LNCAP (cell line): Measurements from ENCODE around the gene EFCAB13.

ENCODE experiments used
- TF ChIP-seq, protein P1 (sequence below): fragments of 450-650 bp; IDR thresholded peaks from 2 replicates; pipeline ENCODE4 v1.5.1; 2017; ENCODE audit warnings: mild to moderate bottlenecking

Gene EFCAB13

DNA sequence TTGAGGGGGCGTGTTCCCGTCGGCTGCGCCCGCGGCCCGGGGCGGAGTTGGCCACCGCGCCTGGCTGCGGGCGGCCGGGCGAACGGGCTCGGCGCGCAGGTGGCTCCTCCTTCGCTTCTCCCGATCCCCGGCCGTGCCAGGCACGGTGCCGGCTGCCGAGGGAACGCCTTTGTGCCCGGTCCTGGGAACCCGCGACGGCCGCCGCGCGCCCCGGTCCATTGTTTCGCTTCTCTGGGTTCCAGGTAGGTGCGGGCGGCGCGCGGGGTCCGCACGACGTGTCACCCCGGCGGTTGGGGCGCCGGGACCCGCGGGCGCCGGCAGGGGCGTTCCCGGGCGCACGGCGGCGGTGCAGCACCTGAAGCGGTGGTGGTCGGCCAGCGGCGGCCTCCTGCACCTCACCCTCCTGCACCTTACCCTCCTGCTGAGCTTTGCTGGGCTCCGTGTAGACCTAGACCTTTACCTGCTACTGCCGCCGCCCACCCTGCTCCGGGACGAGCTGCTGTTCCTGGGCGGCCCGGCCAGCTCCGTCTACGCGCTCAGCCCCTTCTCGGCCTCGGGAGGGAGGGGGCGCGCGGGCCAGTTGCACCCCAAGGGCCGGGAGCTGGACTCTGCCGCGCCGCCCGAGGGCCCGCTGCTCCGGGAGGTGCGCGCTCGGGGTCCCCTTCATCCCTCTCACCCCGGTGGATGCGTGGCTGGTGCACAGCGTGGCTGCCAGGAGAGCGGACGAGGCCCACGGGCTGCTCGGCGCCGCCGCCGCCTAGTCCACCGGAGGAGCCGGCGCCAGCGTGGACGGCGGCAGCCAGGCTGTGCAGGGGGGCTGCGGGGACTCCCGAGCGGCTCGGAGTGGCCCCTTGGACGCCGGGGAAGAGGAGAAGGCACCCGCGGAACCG is 99.9 kb downstream of the EFCAB13 start:
- TF ChIP-seq, protein P1, sequence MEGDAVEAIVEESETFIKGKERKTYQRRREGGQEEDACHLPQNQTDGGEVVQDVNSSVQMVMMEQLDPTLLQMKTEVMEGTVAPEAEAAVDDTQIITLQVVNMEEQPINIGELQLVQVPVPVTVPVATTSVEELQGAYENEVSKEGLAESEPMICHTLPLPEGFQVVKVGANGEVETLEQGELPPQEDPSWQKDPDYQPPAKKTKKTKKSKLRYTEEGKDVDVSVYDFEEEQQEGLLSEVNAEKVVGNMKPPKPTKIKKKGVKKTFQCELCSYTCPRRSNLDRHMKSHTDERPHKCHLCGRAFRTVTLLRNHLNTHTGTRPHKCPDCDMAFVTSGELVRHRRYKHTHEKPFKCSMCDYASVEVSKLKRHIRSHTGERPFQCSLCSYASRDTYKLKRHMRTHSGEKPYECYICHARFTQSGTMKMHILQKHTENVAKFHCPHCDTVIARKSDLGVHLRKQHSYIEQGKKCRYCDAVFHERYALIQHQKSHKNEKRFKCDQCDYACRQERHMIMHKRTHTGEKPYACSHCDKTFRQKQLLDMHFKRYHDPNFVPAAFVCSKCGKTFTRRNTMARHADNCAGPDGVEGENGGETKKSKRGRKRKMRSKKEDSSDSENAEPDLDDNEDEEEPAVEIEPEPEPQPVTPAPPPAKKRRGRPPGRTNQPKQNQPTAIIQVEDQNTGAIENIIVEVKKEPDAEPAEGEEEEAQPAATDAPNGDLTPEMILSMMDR, result no peak

DNA sequence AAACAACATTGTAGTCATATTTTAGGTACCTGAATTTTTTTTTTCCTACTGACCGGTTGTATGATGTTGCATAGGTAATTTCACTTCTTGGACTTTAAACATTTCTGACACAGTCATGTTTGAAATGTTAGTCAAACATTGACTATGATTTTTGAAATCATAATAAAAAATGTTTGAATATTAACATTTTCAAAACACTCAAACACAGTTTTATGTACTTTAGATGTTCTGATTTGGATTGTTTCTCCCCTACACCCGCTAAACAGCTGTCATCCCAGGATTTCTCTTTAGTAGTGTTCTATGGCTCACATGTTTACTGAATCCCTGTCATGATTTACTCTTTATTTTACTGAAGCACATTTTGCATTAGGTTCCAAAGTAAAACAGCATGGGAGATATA is 104.2 kb downstream of the EFCAB13 start:
- TF ChIP-seq, protein P1, result no peak

DNA sequence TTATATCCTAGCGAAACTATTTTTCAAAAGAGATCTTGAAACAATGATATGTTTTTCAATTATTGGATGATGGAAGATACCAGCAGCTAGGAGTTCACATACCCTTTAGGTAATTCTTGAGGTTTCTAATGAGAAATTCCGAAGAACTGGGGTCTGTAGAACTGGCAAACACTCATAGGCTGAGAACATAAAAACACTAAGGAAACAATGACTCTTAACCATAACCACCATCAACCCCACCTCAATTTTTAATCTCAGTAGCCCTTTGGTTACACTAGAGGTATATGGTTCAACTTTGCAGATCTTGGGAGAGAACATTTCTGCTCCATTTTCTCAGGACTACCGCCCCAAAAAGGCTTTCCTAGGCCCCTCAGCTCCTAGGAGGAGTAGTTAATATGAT is 141.4 kb downstream of the EFCAB13 start:
- TF ChIP-seq, protein P1, result no peak

DNA sequence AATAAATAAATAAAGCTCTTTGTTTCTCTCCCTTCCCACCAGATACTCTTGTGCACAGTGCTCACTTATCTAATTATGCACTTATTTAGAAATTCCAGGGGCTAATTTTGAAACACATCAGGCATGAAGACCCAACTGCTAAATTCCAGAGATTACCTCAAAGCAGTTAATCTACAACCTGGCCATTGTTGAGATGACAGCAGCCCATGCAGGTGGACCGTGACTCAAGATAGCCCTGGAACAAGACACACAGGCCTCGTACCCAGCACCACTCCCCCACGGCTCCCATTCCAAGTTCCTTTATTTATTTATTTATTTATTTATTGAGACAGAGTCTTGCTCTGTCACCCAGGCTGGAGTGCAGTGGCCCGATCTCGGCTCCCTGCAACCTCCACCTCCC is 147.1 kb downstream of the EFCAB13 start:
- TF ChIP-seq, protein P1, result no peak
